CD14-positive monocyte (primary cell): ENCODE results near the gene DPCD. TPM values are rescaled to one million over a fixed set of nuclear protein-coding genes. Genes with fewer than 3 reads are reported as not detected.

Experiments used
- DNase-seq, 3 donors: peaks; one replicate each; pipeline ENCODE4 v3.0.0-alpha.2; 2011 to 2022
- H2AFZ ChIP-seq: 2 replicates; pipeline ENCODE4 v1.6.0; 2012; ENCODE audit warnings: mild to moderate bottlenecking, low read depth, low read length, inconsistent platforms; ENCODE audit not compliant: insufficient read depth, poor library complexity, severe bottlenecking
- H3K27ac ChIP-seq, 2 donors: 1 replicate in 1 of 2; 2 replicates in 1 of 2; pipeline ENCODE4 v1.5.1; 2012 to 2013; ENCODE audit warnings: low read length in 2 of 2, control low read depth in 1 of 2, inconsistent platforms in 1 of 2, low read depth in 1 of 2, mild to moderate bottlenecking in 1 of 2
- H3K27me3 ChIP-seq, 2 donors: one replicate each; pipeline versions ENCODE4 v1.6.0 to v1.6.1; 2011 to 2013; ENCODE audit warnings: low read length in 2 of 2; ENCODE audit not compliant: control insufficient read depth in 2 of 2, insufficient read depth in 2 of 2
- H3K36me3 ChIP-seq, 2 donors: replicated peaks in 1 of 2; 1 replicate in 1 of 2; 2 replicates in 1 of 2; pipeline versions ENCODE4 v1.5.1 to v1.6.1; 2012 to 2013; ENCODE audit warnings: low read length in 2 of 2, control low read depth in 1 of 2, inconsistent platforms in 1 of 2, mild to moderate bottlenecking in 1 of 2; ENCODE audit not compliant: insufficient read depth in 2 of 2, control insufficient read depth in 1 of 2
- H3K4me1 ChIP-seq, 2 donors: 1 replicate in 1 of 2; 2 replicates in 1 of 2; pipeline versions ENCODE4 v1.5.1 to v1.6.1; 2012 to 2013; ENCODE audit warnings: low read length in 2 of 2, control low read depth in 1 of 2, inconsistent platforms in 1 of 2, mild to moderate bottlenecking in 1 of 2, moderate library complexity in 1 of 2; ENCODE audit not compliant: insufficient read depth in 2 of 2, control insufficient read depth in 1 of 2
- H3K4me2 ChIP-seq: replicated peaks from 2 replicates; pipeline ENCODE3; 2012; ENCODE audit warnings: low read length, moderate library complexity, mild to moderate bottlenecking; ENCODE audit not compliant: poor library complexity, severe bottlenecking; ENCODE audit errors: extremely low read depth
- H3K4me3 ChIP-seq, 3 experiments: fragments of 200-600 bp in 1 of 3; sonication (generic) in 1 of 3; replicated peaks in 1 of 3; 1 replicate in 2 of 3; 2 replicates in 1 of 3; pipeline ENCODE4 v1.5.1; 2011 to 2013; ENCODE audit warnings: low read length in 3 of 3, mild to moderate bottlenecking in 3 of 3, control low read depth in 2 of 3, low read depth in 2 of 3, inconsistent platforms in 1 of 3, moderate library complexity in 1 of 3
- H3K79me2 ChIP-seq: 2 replicates; pipeline ENCODE4 v1.6.0; 2012; ENCODE audit warnings: mild to moderate bottlenecking, control low read depth, inconsistent platforms, low read length, moderate library complexity; ENCODE audit not compliant: insufficient read depth
- H3K9ac ChIP-seq: 2 replicates; pipeline ENCODE4 v1.6.0; 2017; ENCODE audit warnings: low read length, mild to moderate bottlenecking; ENCODE audit not compliant: insufficient read depth, poor library complexity, severe bottlenecking
- H3K9me3 ChIP-seq, 2 donors: replicated peaks in 1 of 2; 1 replicate in 1 of 2; 2 replicates in 1 of 2; pipeline versions ENCODE4 v1.5.1 to v1.6.1; 2012 to 2013; ENCODE audit warnings: low read length in 2 of 2, control low read depth in 1 of 2; ENCODE audit not compliant: control insufficient read depth in 1 of 2, insufficient read depth in 1 of 2
- H4K20me1 ChIP-seq: 2 replicates; pipeline ENCODE4 v1.6.0; 2012; ENCODE audit warnings: mild to moderate bottlenecking, low read length, control low read depth, moderate library complexity; ENCODE audit not compliant: insufficient read depth
- H3K27ac Mint-ChIP-seq, 7 donors: one replicate each; pipeline ENCODE4 v1.8.0; 2020; ENCODE audit warnings: mild to moderate bottlenecking in 7 of 7, mixed read lengths in 7 of 7, moderate library complexity in 6 of 7, inconsistent platforms in 2 of 7
- H3K27me3 Mint-ChIP-seq, 3 donors: one replicate each; pipeline ENCODE4 v1.8.0; 2021 to 2022; ENCODE audit warnings: low read depth in 3 of 3, mild to moderate bottlenecking in 3 of 3, mixed read lengths in 3 of 3, moderate library complexity in 3 of 3, inconsistent platforms in 1 of 3
- H3K36me3 Mint-ChIP-seq, 2 donors: one replicate each; pipeline ENCODE4 v1.8.0; 2020; ENCODE audit warnings: mixed read lengths in 2 of 2, inconsistent platforms in 1 of 2, mild to moderate bottlenecking in 1 of 2
- H3K4me1 Mint-ChIP-seq: one replicate; pipeline ENCODE4 v1.8.0; 2020; ENCODE audit warnings: mild to moderate bottlenecking, mixed read lengths
- H3K4me3 Mint-ChIP-seq, 2 donors: one replicate each; pipeline ENCODE4 v1.8.0; 2020; ENCODE audit warnings: mild to moderate bottlenecking in 2 of 2, mixed read lengths in 2 of 2, moderate library complexity in 1 of 2
- H3K9me3 Mint-ChIP-seq, 7 donors: one replicate each; pipeline ENCODE4 v1.8.0; 2020 to 2022; ENCODE audit warnings: mixed read lengths in 7 of 7, mild to moderate bottlenecking in 6 of 7, moderate library complexity in 6 of 7, inconsistent platforms in 2 of 7
- CTCF ChIP-seq: fragments of 200-600 bp; IDR thresholded peaks from one replicate; pipeline ENCODE4 v1.8.0; 2022; ENCODE audit warnings: antibody characterized with exemption, mild to moderate bottlenecking
- WGBS: methylation state at CpG from one replicate; pipeline ENCODE4 v1.1.5; 2013; ENCODE audit warnings: missing lambda C conversion rate; ENCODE audit not compliant: insufficient coverage; 5-methylcytosine and 5-hydroxymethylcytosine counted together
- intact Hi-C, 2 donors: fragments of 100-400 bp; cut with micrococcal nuclease; formaldehyde crosslinking; loops; one replicate each; pipeline versions ENCODE4 v1.15.0 to v1.15.1; 2023
- polyA plus RNA-seq, 3 donors: library from polyadenylated mRNA; depleted of rRNA in 1 of 3; unstranded in 2 of 3; stranded (reverse) in 1 of 3; fragments of 300-500 nt in 2 of 3; fragments of >200 nt in 1 of 3; fragmentation: Illumina TruSeq in 2 of 3; gene quantifications; 1 replicate in 2 of 3; 2 replicates in 1 of 3; pipeline ENCODE4 v1.2.3, GENCODE V29; 2012 to 2021

Gene DPCD
- polyA plus RNA-seq, 3 donors: 8.6 to 17.0 (median 9.0) TPM

GRCh38 chr10:101564490-101564991, 23.6 kb upstream of the DPCD start:
- H3K4me1 ChIP-seq: peaks cover 2 to 7% of the 10 kb centered on the region in 2 donors
- DNase-seq: no peak
- H3K27ac ChIP-seq: no peak overlapping the region
- H3K27me3 ChIP-seq: peaks cover 35 to 50% of the 10 kb centered on the region in 2 donors
- H3K79me2 ChIP-seq: no peaks in the 10 kb centered on the region
- no peak overlapping the region for H3K9ac ChIP-seq
- peaks cover 0 to 5% of the 10 kb centered on the region in 2 donors for H3K36me3 Mint-ChIP-seq
- H3K4me1 Mint-ChIP-seq: peaks cover 10% of the 10 kb centered on the region
- TF ChIP-seq CTCF: no peak
- H3K36me3 ChIP-seq: no peaks in the 10 kb centered on the region
- intact Hi-C loops: loop anchor here in 1 of 2 donors (10.0 kb wide), 1 partner anchor 290 kb away; no protein-coding TSS in a partner anchor
- no peak overlapping the region for H3K4me2 ChIP-seq
- no peak overlapping the region for H3K4me3 ChIP-seq
- no peak overlapping the region for H3K27ac Mint-ChIP-seq
- peaks cover 3 to 10% of the 10 kb centered on the region in 2 donors for H3K9me3 ChIP-seq
- H3K9me3 Mint-ChIP-seq: peaks cover 0 to 7% (median 3%) of the 10 kb centered on the region in 7 donors
- 92% methylated on average over 4 of the region's 15 CpGs for whole genome bisulfite sequencing
- H4K20me1 ChIP-seq: no peaks in the 10 kb centered on the region
- no peak overlapping the region for H2AFZ ChIP-seq
- H3K27me3 Mint-ChIP-seq: peaks cover 53 to 71% (median 68%) of the 10 kb centered on the region in 3 donors
- H3K4me3 Mint-ChIP-seq: peak overlapping the region in 1 of 2 donors; percentile 53

- H3K4me3 ChIP-seq: no peak overlapping the region
- peaks cover 14% of the 10 kb centered on the region for H3K4me1 Mint-ChIP-seq
- no peak for DNase-seq
- peaks cover 3 to 10% of the 10 kb centered on the region in 2 donors for H3K9me3 ChIP-seq
- peaks cover 57 to 75% (median 71%) of the 10 kb centered on the region in 3 donors for H3K27me3 Mint-ChIP-seq
- no peaks in the 10 kb centered on the region for H3K36me3 ChIP-seq
- peaks cover 8 to 16% of the 10 kb centered on the region in 2 donors for H3K4me1 ChIP-seq
- H3K4me2 ChIP-seq: no peak overlapping the region
- peak overlapping the region in 1 of 2 donors; percentile 82 for H3K4me3 Mint-ChIP-seq
- TF ChIP-seq CTCF: no peak
- no peak overlapping the region for H3K27ac ChIP-seq
- peaks cover 0 to 5% of the 10 kb centered on the region in 2 donors for H3K36me3 Mint-ChIP-seq
- H3K27ac Mint-ChIP-seq: no peak overlapping the region
- no peak overlapping the region for H2AFZ ChIP-seq
- intact Hi-C loops: loop anchor here in 1 of 2 donors (10.0 kb wide), 1 partner anchor 291 kb away; no protein-coding TSS in a partner anchor
- WGBS: 82% methylated on average over 4 of the region's 5 CpGs
- H3K27me3 ChIP-seq: peaks cover 38 to 54% of the 10 kb centered on the region in 2 donors
- peaks cover 0 to 8% (median 3%) of the 10 kb centered on the region in 7 donors for H3K9me3 Mint-ChIP-seq
- H3K9ac ChIP-seq: no peak overlapping the region
- no peaks in the 10 kb centered on the region for H3K79me2 ChIP-seq
- no peaks in the 10 kb centered on the region for H4K20me1 ChIP-seq
These were observed 22.7 kb upstream of the DPCD start for GRCh38 chr10:101565370-101565900.
